ENCODE data around the gene YWHAQ. TPM values are rescaled to one million over a fixed set of nuclear protein-coding genes. Genes with fewer than 3 reads are reported as not detected.
"Not testable (repeated sequence)": the region's sequence is repeated elsewhere in the genome, so short reads cannot be mapped to it uniquely, and the experiment has no call there.

YWHAQ gene
- total RNA-seq, 1 donor from 2014 or later = 408 TPM

DNA sequence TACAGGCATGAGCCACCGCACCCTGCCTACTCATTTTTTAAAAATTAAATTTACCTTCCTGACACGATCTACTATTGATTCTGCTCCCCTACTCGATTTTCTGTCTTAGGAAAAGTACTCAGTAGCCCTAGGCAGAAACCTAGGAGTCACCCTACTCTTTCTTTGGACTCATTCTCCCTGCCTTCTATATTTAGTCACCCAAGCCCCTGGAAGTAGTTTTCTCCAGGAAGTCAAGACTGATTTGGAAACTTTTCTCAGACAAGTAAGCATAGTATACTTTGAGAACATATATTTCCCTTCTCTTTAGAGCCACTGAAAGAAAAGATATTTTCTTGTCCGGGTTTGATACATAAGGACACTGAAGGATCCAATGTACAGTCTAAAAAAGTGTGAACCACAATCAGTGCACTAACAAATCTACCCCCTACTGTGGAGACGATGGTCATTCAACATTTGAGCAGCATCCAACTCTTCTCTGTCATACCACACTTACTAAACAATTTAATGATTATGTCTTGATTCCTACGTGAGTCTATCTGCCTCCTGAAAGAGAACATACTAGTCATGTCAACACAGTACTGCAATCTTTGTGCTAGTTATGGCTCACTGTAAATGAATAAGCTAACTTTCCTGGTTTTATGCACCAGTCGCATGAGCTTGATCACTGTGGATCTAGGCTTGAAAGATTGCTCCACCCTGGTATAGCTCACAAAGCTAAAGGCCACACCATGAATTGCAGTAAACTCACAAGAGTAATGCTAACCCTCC lies 19.8 kb downstream of the YWHAQ start:
- H3K4me1 Mint-ChIP-seq (ENCODE audit: low read depth, unreplicated experiment) = peaks cover 38% of the 10 kb centered on the region
- peaks cover 99% of the 10 kb centered on the region for H4K20me1 ChIP-seq (ENCODE audit: insufficient read depth, low read length)
- H3K9me3 Mint-ChIP-seq (ENCODE audit: unreplicated experiment) = no peaks in the 10 kb centered on the region
- TF ChIP-seq, protein P1, sequence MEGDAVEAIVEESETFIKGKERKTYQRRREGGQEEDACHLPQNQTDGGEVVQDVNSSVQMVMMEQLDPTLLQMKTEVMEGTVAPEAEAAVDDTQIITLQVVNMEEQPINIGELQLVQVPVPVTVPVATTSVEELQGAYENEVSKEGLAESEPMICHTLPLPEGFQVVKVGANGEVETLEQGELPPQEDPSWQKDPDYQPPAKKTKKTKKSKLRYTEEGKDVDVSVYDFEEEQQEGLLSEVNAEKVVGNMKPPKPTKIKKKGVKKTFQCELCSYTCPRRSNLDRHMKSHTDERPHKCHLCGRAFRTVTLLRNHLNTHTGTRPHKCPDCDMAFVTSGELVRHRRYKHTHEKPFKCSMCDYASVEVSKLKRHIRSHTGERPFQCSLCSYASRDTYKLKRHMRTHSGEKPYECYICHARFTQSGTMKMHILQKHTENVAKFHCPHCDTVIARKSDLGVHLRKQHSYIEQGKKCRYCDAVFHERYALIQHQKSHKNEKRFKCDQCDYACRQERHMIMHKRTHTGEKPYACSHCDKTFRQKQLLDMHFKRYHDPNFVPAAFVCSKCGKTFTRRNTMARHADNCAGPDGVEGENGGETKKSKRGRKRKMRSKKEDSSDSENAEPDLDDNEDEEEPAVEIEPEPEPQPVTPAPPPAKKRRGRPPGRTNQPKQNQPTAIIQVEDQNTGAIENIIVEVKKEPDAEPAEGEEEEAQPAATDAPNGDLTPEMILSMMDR (IDR thresholded peaks at IDR 0.05; ENCODE audit: insufficient read depth, low read depth, low read length) = no peak
- no peak for TF ChIP-seq EZH2 (IDR thresholded peaks at IDR 0.05; ENCODE audit: insufficient read depth, low read length)
- no peak for FAIRE-seq
- no peak overlapping the region for H3K9ac ChIP-seq (ENCODE audit: low read length)
- no peak overlapping the region for H3K4me3 ChIP-seq (ENCODE audit: insufficient read depth, low read depth, low read length)
- no peaks in the 10 kb centered on the region for H3K9me3 ChIP-seq (ENCODE audit: insufficient read depth, low read depth, low read length)
- H3K4me1 ChIP-seq (ENCODE audit: insufficient read depth, low read length) = peaks cover 33% of the 10 kb centered on the region
- peaks cover 3% of the 10 kb centered on the region for H3K36me3 Mint-ChIP-seq (ENCODE audit: low read depth, unreplicated experiment)
- H3K27ac Mint-ChIP-seq (ENCODE audit: unreplicated experiment) = peak overlapping the region; percentile 24
- peaks cover 100% of the 10 kb centered on the region for H3K79me2 ChIP-seq (ENCODE audit: insufficient read depth, low read length)
- H3K27ac ChIP-seq (ENCODE audit: low read depth, low read length) = no peak overlapping the region
- no peak overlapping the region for H3K4me3 Mint-ChIP-seq (ENCODE audit: unreplicated experiment)
- H3K27me3 Mint-ChIP-seq (ENCODE audit: low read depth, unreplicated experiment) = no peaks in the 10 kb centered on the region
- DNase-seq (ENCODE audit: low read depth) = no peak
- H3K4me2 ChIP-seq (ENCODE audit: low read length) = no peak overlapping the region
- peaks cover 3% of the 10 kb centered on the region for H3K36me3 ChIP-seq (ENCODE audit: insufficient read depth, low read length)
- H3K27me3 ChIP-seq (ENCODE audit: insufficient read depth, low read length) = no peaks in the 10 kb centered on the region
- H2AFZ ChIP-seq (ENCODE audit: low read depth, low read length) = no peak overlapping the region

- not testable (repeated sequence) for FAIRE-seq; H3K27me3 Mint-ChIP-seq (ENCODE audit: low read depth, unreplicated experiment); DNase-seq (ENCODE audit: low read depth); H3K9me3 ChIP-seq (ENCODE audit: insufficient read depth, low read depth, low read length); H3K9me3 Mint-ChIP-seq (ENCODE audit: unreplicated experiment); H3K4me3 Mint-ChIP-seq (ENCODE audit: unreplicated experiment); H3K36me3 Mint-ChIP-seq (ENCODE audit: low read depth, unreplicated experiment); H3K36me3 ChIP-seq (ENCODE audit: insufficient read depth, low read length); H2AFZ ChIP-seq (ENCODE audit: low read depth, low read length); H3K27me3 ChIP-seq (ENCODE audit: insufficient read depth, low read length)
- Histone ChIP-seq H3K4me2 (ENCODE audit: low read length) (peak overlapping the region; percentile 74), H3K79me2 (ENCODE audit: insufficient read depth, low read length) (peaks cover 100% of the 10 kb centered on the region), H3K9ac (ENCODE audit: low read length) (peak overlapping the region; percentile 50), H3K4me3 (ENCODE audit: insufficient read depth, low read depth, low read length) (peak overlapping the region; percentile 37), H3K4me1 (ENCODE audit: insufficient read depth, low read length) (peaks cover 24% of the 10 kb centered on the region), H4K20me1 (ENCODE audit: insufficient read depth, low read length) (peaks cover 98% of the 10 kb centered on the region), H3K27ac (ENCODE audit: low read depth, low read length) (peak overlapping the region; percentile 75)
- H3K27ac Mint-ChIP-seq (ENCODE audit: unreplicated experiment) = peak overlapping the region; percentile 87
- peaks cover 28% of the 10 kb centered on the region for H3K4me1 Mint-ChIP-seq (ENCODE audit: low read depth, unreplicated experiment)
These were observed 22.3 kb downstream of the YWHAQ start for GRCh38 chr2:9608491-9608890.

GRCh38 chr2:9602412-9602811 lies 28.4 kb downstream of the YWHAQ start:
- Mint-ChIP-seq H3K27ac (ENCODE audit: unreplicated experiment) (no peak overlapping the region), H3K4me3 (ENCODE audit: unreplicated experiment) (no peak overlapping the region), H3K27me3 (ENCODE audit: low read depth, unreplicated experiment) (no peaks in the 10 kb centered on the region), H3K4me1 (ENCODE audit: low read depth, unreplicated experiment) (peaks cover 2% of the 10 kb centered on the region), H3K9me3 (ENCODE audit: unreplicated experiment) (peaks cover 12% of the 10 kb centered on the region), H3K36me3 (ENCODE audit: low read depth, unreplicated experiment) (peaks cover 30% of the 10 kb centered on the region)
- peaks cover 27% of the 10 kb centered on the region for H3K36me3 ChIP-seq (ENCODE audit: insufficient read depth, low read length)
- no peak overlapping the region for H3K4me2 ChIP-seq (ENCODE audit: low read length)
- peaks cover 99% of the 10 kb centered on the region for H3K79me2 ChIP-seq (ENCODE audit: insufficient read depth, low read length)
- H3K9ac ChIP-seq (ENCODE audit: low read length) = no peak overlapping the region
- H3K27ac ChIP-seq (ENCODE audit: low read depth, low read length) = no peak overlapping the region
- no peaks in the 10 kb centered on the region for H3K4me1 ChIP-seq (ENCODE audit: insufficient read depth, low read length)
- peaks cover 12% of the 10 kb centered on the region for H3K9me3 ChIP-seq (ENCODE audit: insufficient read depth, low read depth, low read length)
- no peak overlapping the region for H3K4me3 ChIP-seq (ENCODE audit: insufficient read depth, low read depth, low read length)
- H3K27me3 ChIP-seq (ENCODE audit: insufficient read depth, low read length) = no peaks in the 10 kb centered on the region
- DNase-seq (ENCODE audit: low read depth) = no peak
- TF ChIP-seq, protein P1 (IDR thresholded peaks at IDR 0.05; ENCODE audit: insufficient read depth, low read depth, low read length) = no peak
- TF ChIP-seq EZH2 (IDR thresholded peaks at IDR 0.05; ENCODE audit: insufficient read depth, low read length) = no peak
- H2AFZ ChIP-seq (ENCODE audit: low read depth, low read length) = no peak overlapping the region
- H4K20me1 ChIP-seq (ENCODE audit: insufficient read depth, low read length) = peaks cover 93% of the 10 kb centered on the region
- no peak for FAIRE-seq

Measured in astrocyte (in vitro differentiated cells and primary cell).